HG03565 (cell line): Measurements from ENCODE around the gene DENND1A.
"Not testable (repeated sequence)": the region's sequence is repeated elsewhere in the genome, so short reads cannot be mapped to it uniquely, and the experiment has no call there.

Source experiments
- ATAC-seq: cut with Tn5 transposase; IDR thresholded peaks from one replicate; pipeline ENCODE4 v1.9.1; 2021; ENCODE audit warnings: mild to moderate bottlenecking, moderate library complexity; ENCODE audit not compliant: unreplicated experiment

DENND1A gene

DNA sequence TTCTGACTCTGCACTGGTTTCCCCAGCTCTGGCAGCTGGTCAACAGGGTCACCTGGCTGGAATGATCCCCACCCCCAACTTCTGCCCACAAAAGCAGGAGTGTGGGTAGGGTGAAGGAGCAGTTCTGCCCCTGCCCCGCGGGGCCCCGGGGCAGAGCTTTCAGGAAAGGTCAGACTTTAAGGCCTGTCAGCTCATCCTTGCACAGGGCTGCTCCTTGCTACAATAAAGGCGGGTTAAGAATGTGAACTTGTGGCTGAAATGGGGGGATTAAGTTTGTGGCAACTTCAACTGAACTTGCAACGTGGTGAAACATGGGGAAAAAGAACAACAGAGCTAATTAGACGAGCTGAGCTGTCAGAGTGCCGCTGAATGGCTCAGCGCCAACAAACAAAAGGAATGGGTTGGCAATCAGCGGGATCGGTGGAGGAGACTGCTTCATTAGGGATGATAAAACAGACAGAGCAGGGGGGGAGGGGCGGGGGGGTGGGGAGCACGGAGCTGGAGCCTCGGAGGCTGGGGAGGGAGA lies 523.2 kb downstream of the DENND1A start:
- no peak for ATAC-seq

DNA sequence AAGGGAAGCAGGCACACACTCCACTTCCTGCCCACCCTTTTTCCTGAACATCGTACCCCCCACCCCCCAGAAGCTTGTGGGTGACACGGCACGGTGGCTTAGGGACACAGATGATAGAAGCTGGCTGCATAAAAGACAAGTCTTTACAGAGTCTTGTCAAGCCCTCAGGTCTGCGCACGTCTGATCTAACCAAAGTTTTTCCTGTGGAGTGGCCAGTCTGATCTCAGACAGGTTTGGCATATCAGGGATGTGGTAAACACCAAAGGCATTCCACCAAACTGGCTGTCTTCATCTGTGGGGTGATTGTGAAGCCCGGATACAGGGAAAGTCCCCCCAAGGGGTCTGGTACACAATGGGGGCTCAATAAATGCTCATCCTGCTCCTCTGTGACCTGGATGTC lies 523.9 kb downstream of the DENND1A start:
- ATAC-seq = no peak

- no peak for ATAC-seq
These were observed 526.9 kb downstream of the DENND1A start for GRCh38 chr9:123402981-123403509.

DNA sequence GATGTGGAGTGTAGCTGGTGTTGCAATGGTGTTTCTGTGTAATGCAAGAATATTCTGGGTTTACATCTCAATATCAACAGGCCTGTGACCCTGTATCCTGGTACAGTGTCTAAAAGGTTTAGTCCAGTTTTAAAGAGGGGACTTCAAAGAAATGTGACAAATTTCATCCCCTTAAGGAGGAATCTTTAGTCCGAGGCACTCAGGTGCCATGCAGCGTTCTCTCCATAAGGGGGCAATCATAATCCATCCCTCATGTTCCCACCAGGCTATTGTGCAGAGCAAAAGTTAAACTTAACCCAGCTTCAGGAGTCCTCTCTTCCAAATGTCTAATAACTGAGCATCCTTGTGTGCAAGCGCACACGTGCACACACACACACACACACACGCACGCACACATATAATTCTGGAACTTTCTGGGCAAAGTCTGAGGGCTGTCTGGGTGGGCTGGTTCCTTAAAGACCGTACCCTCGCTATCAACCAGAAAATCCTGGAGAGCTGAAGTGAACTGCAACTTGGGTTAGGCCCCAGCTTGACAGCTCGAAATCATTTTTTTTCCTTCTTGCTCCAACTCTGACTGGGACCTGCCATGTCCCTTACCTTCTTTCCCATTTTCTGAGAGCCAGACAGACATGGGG lies 527.9 kb downstream of the DENND1A start:
- no peak for ATAC-seq

DNA sequence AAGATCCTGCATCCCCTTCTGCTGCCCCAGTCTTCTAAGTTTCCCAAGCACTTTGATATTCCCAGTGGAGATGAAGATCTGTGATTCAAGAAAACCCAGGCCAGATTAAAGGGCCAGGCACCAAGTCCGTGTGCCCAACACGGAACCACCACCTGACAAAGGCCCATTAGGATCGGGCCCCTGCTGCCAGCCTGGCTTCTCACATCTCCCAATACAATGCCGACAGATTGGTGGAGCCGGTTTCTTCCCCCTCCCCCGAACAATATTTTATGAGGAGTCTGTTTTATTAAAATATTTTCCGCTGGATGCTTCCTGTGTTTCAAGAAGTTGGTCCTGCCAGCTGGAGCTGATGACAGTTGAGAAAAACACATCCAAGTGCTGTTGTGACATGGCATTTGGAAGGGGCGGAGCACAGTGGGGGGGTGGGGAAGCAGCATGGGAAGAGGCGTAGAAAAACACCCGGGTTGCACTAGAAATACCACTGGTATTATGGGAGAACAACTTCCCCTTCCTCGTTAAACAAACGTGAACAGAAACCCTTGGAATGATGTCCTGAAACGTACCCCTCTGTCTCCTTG lies 528.9 kb downstream of the DENND1A start:
- ATAC-seq = no peak

GRCh38 chr9:123399803-123400378 lies 530.0 kb downstream of the DENND1A start:
- ATAC-seq = no peak

GRCh38 chr9:123398938-123399337 lies 531.0 kb downstream of the DENND1A start:
- ATAC-seq = not testable (repeated sequence)

DNA sequence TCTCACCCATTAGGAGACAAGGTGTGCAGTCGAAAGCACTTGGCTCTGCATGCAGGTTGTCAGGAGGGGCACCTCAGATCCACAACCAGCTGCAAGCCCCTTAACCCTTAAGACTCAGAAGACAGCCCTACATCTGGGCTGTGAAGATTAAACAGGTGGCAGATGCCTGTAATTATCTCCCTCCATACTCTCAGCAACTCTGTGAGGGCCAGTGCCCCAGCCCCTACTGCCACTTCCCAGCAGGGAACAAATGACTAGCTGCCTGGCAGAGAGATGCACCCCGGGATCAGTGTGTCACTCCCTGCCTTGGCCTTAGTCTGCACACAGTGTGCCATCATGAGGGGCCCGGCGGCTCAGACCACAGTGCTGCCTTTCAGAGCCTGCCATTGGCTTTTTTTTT lies 532.0 kb downstream of the DENND1A start:
- ATAC-seq = no peak

DNA sequence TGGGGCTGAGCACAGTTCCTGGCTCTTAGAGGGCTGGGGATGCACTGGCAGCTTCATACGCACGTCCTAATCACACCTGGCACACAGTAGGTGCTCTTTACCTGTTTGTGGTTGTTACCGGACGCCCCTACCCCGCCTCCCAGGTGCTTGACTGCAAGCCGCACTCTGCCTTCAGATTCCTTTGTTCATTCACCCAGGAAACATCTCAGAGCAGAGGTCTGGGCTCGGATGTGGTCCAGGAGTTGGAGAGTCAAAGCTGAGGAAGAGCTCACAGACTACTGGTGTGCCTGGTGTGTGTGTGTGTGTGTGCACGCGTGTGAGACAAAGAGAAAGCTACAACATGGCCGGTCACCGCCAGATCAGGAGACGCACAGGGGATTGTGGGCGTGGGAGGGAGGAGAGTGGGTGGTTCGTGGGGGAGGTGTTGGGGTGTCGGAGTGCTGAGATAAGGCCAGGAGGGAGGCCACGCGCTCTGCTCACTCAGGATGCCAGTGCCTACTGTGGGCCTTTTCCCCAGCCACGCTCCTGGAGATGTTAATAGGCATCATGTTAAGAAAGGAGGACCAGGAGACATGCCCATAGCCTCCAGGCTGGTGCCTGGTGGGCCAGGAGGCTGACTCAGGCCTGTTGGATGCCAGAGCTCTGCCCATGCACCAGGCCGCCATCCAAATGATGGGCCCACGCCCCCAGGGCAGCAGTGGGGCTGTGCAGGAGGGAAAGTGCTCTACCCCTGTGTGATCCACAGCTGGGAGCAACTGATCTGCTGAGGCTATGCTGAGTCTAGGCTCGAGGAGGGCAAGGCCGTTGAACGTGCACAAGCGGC lies 534.0 kb downstream of the DENND1A start:
- ATAC-seq = no peak

- ATAC-seq = no peak
These were observed 534.6 kb downstream of the DENND1A start for GRCh38 chr9:123395276-123395688.

DNA sequence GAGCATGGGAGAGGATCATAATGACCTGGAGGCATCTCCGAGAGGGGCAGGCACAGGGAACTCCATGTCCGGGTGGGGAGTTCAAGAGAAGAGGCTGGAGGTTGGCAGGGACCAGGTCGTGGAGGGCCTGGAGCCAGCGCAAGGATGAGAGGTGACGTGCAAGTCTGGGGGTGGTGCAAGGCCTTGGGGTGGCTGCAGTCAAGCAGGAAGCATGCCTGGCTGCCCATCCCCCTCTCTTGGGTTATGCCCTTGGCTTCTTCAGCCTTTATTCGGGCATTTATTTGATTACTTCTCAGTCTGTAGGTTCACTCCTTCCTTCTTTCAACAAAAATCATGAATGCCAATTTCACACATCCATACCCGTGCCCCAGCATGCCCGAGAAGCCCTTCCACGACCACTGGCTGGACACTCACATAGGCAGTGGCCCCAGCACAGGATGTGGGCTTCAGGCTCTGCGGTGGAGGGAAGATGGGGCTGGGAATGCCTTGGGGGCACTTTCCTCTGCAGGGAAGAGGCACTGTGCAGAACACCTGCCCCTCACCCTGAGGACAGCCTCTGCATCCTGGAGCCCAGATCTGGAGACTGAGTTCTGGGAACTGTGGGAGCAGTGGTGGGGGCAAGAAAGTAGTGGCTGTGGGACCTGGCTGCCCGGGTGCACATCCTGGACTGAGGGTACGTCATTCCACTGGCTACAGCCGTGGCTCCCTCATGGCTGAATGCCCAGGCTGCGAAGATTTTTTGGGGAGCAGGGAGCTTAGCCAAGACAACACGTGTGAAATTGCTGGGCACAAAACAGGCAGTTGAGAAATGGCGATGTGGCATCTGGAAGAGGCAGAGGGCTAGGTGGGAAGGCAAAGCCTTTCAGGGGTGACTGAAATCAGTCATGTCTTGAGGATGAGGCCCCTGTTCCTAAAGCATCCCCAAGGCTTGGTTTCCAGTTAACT lies 535.4 kb downstream of the DENND1A start:
- ATAC-seq = no peak

GRCh38 chr9:123392802-123393201 lies 537.1 kb downstream of the DENND1A start:
- no peak for ATAC-seq

DNA sequence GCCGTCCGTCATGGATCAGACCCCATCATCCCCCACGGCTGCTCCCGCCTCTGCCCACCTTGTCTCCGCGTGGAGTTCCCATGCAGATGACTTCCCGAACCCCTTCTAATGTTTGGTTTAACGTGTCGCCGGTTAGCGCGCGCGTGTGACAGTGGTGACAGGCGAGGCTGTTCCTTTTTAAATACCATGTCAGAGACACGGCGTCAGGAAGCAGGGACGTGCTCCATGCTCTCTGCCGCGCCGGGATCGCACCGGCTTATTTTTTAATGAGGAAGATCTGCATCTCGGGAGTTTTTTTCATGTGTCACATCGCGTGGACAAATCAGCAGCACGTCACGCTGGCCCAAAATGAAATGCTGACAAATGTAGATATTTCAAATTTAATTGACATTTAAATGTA lies 538.0 kb downstream of the DENND1A start:
- no peak for ATAC-seq

DNA sequence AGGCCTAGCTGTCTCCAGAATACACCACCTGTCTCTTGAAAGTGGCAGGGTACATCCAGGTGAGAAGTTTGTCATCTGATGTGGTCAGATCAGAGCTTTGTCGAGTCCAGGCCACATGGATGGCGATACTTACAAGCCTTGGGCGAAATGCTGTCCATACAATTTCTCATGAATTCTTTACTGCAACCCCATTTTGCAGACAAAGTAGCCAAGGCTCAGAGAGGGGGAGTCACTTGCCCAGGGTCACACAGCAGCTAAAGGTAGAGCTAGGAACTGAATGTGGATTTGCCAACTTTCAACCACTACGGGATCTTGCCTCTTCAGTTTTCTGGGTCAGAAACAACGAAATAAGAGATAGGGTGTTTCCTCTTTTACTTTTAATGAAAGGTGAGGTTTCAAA lies 538.7 kb downstream of the DENND1A start:
- no peak for ATAC-seq

GRCh38 chr9:123390337-123391135 lies 539.4 kb downstream of the DENND1A start:
- no peak for ATAC-seq

DNA sequence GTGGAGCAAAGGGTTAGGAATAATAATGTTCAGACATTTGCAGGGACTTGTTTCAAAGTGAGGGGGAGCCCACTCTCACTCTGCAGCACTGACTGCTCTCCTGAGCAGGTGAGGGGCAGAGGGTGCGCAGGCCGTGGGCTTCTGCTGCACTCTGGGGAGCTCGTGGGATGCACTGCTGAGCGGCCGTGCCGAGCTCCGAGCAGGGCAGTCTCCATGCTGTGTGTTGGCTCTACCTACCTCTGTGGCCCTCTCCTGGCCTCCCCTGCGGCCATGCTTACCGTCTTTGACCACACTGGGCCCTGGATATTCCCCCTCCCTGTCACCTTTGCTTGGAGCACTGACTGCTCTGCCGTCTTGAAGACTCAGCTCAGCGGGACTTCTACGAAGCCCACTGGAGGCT lies 540.2 kb downstream of the DENND1A start:
- no peak for ATAC-seq

DNA sequence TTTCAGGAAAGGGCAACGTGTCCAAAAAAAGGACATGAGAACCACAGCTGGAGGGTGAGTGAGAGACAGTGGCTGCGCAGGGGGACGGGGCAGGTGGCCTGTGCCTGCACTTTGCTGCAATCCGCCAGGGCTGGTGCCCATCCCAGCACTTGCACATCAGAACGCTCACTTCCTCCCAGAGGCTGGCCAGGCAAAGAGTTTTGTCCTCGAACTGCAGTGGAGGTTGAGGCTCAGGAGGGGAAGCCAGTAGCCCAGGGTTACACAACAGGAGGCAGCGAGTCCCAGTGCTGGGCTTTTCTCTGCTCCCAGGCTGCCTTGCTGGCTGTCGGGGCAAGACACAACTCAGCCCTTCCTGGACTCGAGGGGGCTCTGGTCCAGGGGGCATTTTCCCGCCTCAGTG lies 540.9 kb downstream of the DENND1A start:
- no peak for ATAC-seq

DNA sequence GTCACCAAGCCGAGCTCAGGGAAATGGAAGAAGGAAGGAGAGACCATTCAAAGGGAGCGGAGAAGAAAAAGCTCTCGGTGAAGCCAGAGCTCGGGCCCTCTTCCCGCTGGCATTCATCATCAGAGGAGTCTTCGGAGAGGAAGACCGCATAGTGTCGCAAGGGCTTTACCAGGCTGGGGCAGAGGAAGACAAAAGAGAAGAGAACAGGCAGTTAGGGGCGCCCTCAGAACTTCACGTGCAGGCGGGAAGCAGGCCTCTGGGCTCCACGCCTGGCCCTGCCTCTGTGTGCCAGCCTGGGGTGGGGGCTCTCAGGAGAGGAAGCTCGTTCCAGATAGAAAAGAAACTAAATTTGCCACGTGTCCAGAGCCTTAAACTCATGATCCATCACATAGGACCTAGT lies 542.2 kb downstream of the DENND1A start:
- no peak for ATAC-seq

GRCh38 chr9:123383512-123384170 lies 546.3 kb downstream of the DENND1A start:
- ATAC-seq = no peak
